Left colon (tissue), 2 donors: ENCODE measurements around the gene REX1BD. TPM values are rescaled to one million over a fixed set of nuclear protein-coding genes. Genes with fewer than 3 reads are reported as not detected.

Source experiments
- ATAC-seq: fragments of 200-7000 bp; cut with Tn5 transposase; one replicate; pipeline ENCODE4 v1.9.1; 2020; ENCODE audit warnings: mild to moderate bottlenecking, moderate library complexity
- DNase-seq, 2 donors: peaks; one replicate each; pipeline ENCODE4 v3.0.0-alpha.2; 2020
- intact Hi-C, 2 donors: fragments of 100-400 bp; cut with DNase I in 1 of 2; cut with micrococcal nuclease in 1 of 2; formaldehyde crosslinking; loops; one replicate each; pipeline versions ENCODE4 v1.11.2 to v1.14.0; 2022; cut with DNase I, micrococcal nuclease
- total RNA-seq, 2 donors: library from RNA; stranded (reverse); fragmentation: NEBNext Ultra II Directional; extraction: Animal tissue kit (Norgen Biotek cat#: 25700); gene quantifications; one replicate each; pipeline ENCODE4 v1.2.1, GENCODE V29; 2021
- donor health status: DM: no; HTN: no; CAD: no.
- donor health status: DM: yes; HTN: yes; CAD: no.

REX1BD gene
- total RNA-seq, 2 donors from 2014 or later = 49.2 to 53.4 TPM

DNA sequence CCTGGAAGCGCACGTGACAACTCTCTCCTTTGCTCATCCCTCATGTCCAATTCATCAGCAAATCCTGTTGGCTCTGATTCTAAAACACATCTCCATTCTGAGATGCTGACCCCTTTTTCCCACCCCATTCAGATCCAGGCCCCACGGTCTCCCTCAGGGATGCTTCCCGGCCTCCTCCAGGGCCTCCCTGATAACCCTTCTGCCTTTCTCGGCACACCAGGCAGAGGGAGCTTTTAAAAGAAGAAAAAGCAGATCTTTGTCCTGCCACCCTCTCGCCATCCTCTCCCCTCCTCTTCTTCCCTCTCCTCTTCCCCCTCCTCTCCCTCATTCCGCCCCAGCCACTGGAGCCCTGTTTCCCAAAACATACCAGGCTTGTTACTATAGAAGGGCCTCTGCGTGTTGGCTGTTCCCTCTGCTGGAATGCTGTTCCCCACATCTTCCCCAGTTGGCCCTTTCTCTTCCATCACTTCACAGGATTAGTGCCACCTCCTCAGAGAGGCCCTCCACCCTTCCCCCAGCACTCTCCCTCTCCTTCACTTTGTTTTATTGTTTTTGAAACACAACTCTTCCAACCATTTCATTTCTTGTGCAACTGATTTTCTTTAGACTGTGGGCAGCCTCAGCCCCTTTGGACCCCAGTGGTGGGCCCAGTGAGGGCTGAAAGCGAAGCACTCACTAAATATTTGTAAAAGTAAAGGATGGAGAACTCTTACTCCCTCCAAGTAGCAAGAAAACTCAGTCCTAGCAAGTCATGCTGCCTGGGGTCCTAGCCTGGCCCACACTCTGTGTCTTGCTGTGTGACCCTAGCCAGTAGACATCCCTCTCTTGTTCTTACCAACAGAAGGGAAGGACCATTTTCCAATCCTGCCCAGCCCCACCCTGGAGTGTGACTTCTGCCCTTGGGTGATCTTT lies 20.5 kb downstream of the REX1BD start:
- no peak for DNase-seq
- no peak for ATAC-seq
- intact Hi-C loops = no loop called here

- intact Hi-C loops = no loop called here
- DNase-seq (no peak), ATAC-seq (no peak)
Observed at GRCh38 chr19:18609717-18610051, 21.1 kb downstream of the REX1BD start.

GRCh38 chr19:18610245-18610555 lies 21.6 kb downstream of the REX1BD start:
- DNase-seq = no peak
- ATAC-seq = no peak
- intact Hi-C loops = no loop called here

GRCh38 chr19:18610556-18611326 lies 22.1 kb downstream of the REX1BD start:
- DNase-seq (no peak), ATAC-seq (no peak)
- intact Hi-C loops = no loop called here

DNA sequence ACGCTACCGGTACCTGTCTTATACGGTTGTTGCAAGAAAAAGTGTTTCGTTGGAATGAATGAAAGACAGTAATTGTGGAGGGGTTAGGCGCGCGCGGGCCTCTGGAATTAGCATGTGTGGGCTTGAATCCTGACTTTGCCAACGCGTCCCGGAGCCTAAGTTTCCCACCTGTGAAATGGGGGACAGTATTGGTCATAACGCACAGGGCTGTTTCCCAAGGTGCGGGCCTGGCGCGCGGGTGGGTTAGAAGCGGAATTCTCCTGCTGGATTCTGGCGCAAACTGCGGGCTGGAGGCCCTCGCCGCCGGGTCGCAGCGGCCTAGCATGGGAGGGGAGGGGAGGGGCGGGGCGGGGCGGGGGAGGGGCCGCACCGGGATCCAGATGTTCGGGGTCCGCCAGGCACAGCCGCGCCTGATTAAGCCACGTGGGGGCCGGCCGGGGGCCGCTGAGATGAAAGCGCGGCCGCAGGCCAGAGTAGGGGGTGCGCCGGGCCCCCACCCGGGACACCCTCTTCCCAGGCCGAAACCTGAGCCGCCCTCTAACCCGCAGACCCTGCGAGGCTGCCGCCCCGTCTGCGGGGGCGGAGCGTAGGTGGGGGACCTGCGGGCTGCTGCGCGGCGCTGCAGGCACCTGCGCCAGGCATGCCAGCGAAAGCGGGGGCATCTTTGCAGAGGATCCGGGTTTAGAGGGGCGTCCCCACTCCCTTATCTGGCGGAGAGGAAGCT lies 22.9 kb downstream of the REX1BD start:
- DNase-seq = no peak
- no peak for ATAC-seq
- intact Hi-C loops = no loop called here

DNA sequence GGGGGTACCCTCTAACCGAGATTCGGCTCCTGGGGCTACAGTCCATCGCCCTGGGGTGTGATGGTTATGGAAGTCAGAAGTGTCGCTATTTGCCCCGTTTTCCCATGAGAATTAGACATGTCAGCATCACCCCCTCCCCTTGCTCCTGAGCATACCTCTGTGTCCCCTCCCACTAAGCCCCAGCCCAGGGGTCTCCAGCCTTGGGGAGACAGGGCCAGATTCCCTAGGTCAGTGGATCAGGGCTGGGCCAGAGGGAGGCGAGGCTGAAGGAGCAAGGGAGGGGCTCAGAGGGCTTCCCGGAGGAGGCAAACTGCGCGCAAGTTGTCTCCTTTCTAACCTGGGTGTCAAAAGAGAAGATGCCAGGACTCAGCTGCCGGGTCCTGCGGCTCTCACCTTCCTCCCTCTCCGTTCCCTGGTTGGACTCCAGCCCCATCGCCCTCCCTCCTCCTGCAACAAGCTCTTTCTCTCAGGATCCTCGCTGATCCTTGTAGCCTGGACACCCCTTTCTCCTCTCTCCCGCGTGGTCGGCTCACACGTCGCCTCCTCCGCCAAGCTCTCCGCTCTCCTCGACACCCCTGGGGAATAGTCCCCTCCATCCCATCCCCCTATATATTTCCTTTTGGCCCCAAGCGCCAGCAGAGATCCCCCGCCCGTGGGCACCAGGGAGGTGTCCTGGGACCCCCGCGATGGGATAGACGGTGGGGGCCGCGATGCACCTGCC lies 23.6 kb downstream of the REX1BD start:
- DNase-seq = no peak
- intact Hi-C loops = no loop called here
- ATAC-seq = no peak

GRCh38 chr19:18612772-18613588 lies 24.4 kb downstream of the REX1BD start, which contains the start of gene TMEM59L:
TMEM59L (plus strand) TSS chr19:18612870; CDS start chr19:18612959, 89 bp downstream.
- intact Hi-C loops = no loop called here
- no peak for ATAC-seq
- DNase-seq = peak in 1 of 2 donors; percentile 32

DNA sequence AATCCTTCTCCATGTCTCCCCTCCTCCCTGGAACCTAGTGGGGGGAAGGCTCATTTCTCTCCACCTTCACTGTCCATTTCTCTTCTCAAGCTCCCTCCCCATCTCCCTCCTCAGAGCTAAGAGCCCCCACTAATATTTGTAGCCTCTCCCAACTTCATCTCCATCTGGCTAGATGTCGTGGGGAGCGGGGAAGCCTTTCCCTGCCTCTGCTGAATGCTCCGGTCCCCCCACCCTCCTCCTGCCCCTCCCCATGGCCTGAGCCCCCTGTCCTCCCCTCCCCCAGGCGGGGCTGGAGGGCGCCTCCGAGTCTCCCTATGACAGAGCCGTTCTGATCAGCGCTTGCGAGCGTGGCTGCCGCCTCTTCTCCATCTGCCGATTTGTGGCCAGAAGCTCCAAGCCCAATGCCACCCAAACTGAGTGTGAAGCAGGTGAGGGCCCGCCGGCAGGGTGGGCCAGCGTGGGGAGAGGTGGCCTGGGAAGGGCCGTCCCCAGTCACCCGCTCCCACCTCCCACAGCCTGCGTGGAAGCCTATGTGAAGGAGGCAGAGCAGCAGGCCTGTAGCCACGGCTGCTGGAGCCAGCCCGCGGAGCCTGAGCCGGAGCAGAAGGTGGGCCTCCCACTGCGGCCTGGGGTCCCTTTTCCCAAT lies 25.1 kb downstream of the REX1BD start:
- ATAC-seq = no peak
- intact Hi-C loops = no loop called here

GRCh38 chr19:18616023-18616422 lies 27.4 kb downstream of the REX1BD start:
- intact Hi-C loops = no loop called here
- ATAC-seq = no peak

More for the DNA sequence above, 25.1 kb downstream of the REX1BD start:
- no peak for DNase-seq

DNA sequence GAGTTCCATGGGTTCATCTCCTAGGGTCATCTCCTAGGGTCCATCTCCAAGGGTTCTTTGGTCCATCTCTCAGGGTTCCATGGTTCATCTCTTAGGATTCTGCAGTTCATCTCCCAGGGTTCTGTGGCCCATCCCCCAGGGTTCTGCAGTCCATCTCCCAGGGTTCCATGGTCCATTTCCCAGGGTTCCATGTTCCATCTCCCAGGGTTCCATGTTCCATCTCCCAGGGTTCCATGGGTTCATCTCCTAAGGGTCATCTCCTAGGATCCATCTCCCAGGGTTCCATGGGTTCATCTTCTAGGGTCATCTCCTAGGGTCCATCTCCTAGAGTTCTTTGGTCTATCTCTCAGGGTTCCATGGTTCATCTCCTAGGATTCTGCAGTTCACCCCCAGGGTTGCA lies 29.0 kb downstream of the REX1BD start:
- no peak for ATAC-seq
- intact Hi-C loops = no loop called here
- DNase-seq = no peak

More at GRCh38 chr19:18616023-18616422, 27.4 kb downstream of the REX1BD start:
- no peak for DNase-seq

- intact Hi-C loops = no loop called here
- ATAC-seq = no peak
- DNase-seq = no peak
Observed at GRCh38 chr19:18618236-18618635, 29.6 kb downstream of the REX1BD start.

DNA sequence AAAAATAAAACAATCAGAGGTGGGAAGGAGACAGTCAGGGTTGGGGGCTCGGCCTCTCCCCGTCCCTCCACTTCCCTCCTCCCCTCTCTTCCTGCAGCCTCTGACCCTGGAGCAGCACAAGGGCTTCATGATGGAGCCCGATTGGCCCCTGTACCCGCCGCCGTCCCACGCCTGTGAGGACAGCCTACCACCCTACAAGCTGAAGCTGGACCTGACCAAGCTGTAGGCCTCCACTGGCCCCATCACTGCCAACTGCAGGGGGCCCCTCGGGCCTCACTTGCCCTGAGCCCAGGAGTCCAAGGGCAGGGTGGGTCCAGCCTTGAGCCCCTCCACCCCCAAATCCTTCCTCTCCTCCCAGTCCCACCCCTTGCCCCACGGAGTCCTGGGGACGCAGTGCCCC lies 31.7 kb downstream of the REX1BD start:
- ATAC-seq = no peak
- intact Hi-C loops = no loop called here
- no peak for DNase-seq

DNA sequence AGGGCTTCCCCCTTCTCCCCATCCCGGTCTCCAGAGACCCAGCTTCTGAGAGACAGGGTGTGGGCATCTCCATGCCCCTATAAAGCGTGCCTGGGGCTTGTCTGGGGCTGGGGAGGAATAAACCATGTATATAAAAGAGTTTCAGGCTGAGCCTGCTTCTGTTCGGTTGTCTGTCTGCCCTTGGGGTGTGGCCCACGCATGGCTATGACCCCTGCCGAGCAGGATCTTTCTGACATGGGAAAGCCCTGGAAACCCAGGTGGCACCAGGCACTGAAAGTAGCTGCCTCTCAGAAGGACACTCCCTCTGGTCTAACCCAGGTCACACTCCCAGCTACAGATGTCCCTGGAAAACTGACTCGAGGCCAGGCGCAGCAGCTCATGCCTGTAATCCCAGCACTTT lies 32.3 kb downstream of the REX1BD start:
- no peak for ATAC-seq
- DNase-seq = no peak
- intact Hi-C loops = no loop called here

DNA sequence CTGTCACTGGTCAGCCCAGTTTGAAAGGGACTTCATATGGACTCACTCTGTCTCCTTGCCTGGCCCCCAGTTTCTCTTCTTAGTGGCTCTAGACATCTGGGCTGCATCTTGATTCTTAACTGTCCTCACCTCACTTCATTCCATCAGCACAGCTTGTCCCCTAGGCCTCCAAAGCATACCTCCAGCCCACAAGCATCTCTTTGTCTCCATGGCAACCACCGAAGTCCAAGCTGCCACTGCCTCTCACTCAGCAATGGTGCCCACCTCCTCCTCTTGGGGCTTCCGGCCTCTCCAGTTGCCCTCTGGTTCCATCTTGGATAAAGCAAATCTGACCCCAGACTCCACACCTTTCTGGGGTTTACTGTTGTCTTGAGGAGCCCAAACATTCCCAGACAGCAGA lies 38.3 kb downstream of the REX1BD start:
- ATAC-seq = no peak
- intact Hi-C loops = no loop called here
- DNase-seq = no peak

- intact Hi-C loops = no loop called here
- DNase-seq (no peak), ATAC-seq (no peak)
Observed at GRCh38 chr19:18629166-18630088, 40.8 kb downstream of the REX1BD start.

- intact Hi-C loops = no loop called here
- DNase-seq (peak; percentile 58 to 69), ATAC-seq (no peak)
Observed at GRCh38 chr19:18633321-18633720, 44.7 kb downstream of the REX1BD start.
